VCaP (cell line): Measurements from ENCODE around the gene PPM1G.
A peak's percentile ranks its signal among the peaks of the same experiment; 100 is the strongest.

ENCODE experiments used
- H3K27ac ChIP-seq: fragments of 450-650 bp; 2 replicates; pipeline ENCODE4 v1.5.1; 2017
- CTCF ChIP-seq: fragments of 450-650 bp; conservative IDR thresholded peaks from 2 replicates; pipeline ENCODE4 v1.5.1; 2017; ENCODE audit warnings: mild to moderate bottlenecking, moderate library complexity

PPM1G gene

GRCh38 chr2:27378096-27378808 lies 31.1 kb downstream of the PPM1G start:
- TF ChIP-seq CTCF = peak; percentile 41
- H3K27ac ChIP-seq = peak overlapping the region; percentile 86

- TF ChIP-seq CTCF = no peak
- H3K27ac ChIP-seq = peak overlapping the region; percentile 86
Observed at GRCh38 chr2:27377618-27378095, 31.7 kb downstream of the PPM1G start.

DNA sequence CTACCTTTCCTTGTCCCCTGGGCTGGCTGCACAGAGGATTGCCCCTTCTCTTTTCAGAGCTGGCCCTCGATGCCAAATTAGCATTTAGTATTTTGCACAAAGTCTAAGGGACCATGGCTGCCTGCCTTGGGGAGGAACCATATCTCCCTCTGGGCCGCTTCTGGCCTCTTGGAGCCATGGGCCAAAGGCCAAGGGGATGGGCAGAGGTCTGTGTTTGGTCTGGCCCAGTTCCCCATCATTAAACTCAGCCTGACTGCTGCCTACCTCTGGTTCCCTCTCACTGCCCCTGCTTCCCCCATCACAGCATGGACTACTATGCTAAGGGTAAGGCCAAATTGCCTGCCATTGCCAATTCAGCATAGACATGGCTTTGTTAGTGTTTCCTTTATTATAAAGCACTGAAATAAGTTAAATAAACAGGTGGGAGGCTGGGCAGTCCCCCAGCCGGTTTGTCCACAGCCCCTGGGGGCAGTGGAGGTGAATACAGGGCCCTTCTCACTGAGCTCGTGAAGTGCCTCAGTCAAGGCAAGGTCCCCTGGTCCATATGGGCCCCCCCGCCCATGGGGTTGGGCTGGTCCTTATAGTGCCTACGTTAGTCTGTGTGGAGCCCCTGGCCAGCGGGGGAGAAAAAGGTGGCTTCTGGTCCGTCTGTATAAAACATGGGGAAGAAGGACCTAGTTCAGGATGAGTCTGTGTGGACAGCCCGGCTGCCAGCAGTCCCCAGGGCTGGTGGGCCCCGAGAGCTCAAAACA lies 32.3 kb downstream of the PPM1G start:
- no peak for TF ChIP-seq CTCF
- peak overlapping the region; percentile 86 for H3K27ac ChIP-seq

- peak overlapping the region; percentile 86 for H3K27ac ChIP-seq
- no peak for TF ChIP-seq CTCF
Observed at GRCh38 chr2:27376151-27376865, 33.1 kb downstream of the PPM1G start.

GRCh38 chr2:27375513-27376099 lies 33.8 kb downstream of the PPM1G start:
- no peak for TF ChIP-seq CTCF
- no peak overlapping the region for H3K27ac ChIP-seq

- peak overlapping the region; percentile 93; the same call in 1 of the 2 replicates for H3K27ac ChIP-seq
- TF ChIP-seq CTCF = no peak
Observed at GRCh38 chr2:27373567-27373966, 35.8 kb downstream of the PPM1G start.

DNA sequence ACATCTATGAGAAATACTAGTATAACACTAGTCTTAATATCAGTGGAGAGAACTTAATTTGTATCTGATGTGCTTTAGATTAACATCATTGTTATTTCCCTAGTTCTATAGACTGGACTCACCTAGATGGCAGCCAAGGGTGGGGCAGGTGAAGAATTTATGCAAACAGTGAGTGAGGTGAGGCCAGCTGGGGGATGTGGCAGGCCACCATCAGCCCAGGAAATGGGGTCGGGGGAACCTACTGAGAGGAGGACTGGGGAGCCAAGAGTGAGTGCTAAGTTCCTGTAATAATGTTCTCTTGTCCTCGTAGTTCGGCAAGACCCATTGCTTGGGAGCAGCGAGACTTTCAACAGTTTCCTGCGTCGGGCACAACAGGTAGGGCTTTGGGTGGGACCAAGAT lies 36.5 kb downstream of the PPM1G start:
- peak overlapping the region; percentile 93; the same call in 1 of the 2 replicates for H3K27ac ChIP-seq

More for the DNA sequence above, 36.5 kb downstream of the PPM1G start:
- no peak for TF ChIP-seq CTCF
